22Rv1 (cell line): ENCODE results near the gene TSKU.

ENCODE experiments used
- CTCF ChIP-seq: fragments of 450-650 bp; IDR thresholded peaks from 2 replicates; pipeline ENCODE4 v1.5.1; 2017; ENCODE audit warnings: mild to moderate bottlenecking
- ZFX ChIP-seq: fragments of 450-650 bp; IDR thresholded peaks from 2 replicates; pipeline ENCODE4 v1.6.1; 2017; ENCODE audit warnings: antibody characterized with exemption, borderline replicate concordance

DNA sequence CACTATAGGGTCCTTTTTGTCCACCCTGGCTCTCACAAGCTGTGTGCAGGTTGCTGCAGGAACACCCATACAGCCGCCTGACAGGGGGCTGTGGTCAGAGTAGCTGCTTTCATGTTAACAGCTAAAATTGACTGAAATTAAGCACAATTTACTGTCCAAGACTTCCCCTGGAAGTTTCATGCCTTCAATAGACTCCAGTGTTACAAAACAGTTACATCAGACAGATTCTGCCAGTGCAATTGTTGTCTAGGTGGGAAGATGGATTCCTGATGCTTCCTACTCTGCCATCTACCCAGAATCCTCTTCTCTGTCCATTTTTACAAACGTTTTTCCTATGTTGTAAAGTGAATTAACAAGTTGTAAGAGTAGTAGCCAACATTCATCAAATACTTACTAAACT, 5.3 kb upstream of the TSKU start:
- TF ChIP-seq CTCF (no peak), ZFX (no peak)
